ENCODE data around the gene TNFRSF21.

TNFRSF21 gene

DNA sequence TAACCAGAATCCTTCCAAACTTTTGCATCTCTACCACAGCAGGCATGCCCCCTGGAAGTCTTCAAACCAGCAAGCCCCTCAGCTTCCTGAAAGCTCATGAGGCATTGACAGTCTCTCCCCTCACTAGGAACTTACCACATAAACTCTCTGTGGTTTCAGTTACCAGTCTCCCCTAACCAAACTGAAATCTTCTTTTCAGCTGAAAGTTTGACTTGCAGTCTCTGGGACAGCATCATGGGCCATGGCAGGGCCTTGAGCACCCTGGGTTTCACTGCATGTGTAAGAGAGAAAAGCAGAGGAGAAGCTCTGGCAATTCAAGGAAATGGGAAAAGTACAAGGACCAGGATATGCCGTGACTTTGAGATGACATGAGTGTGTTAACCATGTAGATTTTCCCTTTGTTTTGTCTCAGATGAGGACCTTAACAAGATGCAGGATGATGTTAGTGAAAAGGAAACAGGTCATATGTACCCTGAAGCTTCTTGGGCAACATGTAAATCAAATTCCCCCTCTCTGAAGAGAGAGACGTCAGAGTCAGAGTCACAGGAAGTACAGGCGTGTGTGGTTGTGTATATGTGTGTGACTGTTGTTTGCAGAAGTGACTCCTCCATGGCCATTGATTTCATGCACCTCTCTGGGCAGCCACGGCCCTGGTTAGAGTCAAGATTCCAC lies 106.3 kb downstream of the TNFRSF21 start:
- DNase-seq: peak in 3 of 6 experiments; percentile 16 to 48 (median 28)

DNA sequence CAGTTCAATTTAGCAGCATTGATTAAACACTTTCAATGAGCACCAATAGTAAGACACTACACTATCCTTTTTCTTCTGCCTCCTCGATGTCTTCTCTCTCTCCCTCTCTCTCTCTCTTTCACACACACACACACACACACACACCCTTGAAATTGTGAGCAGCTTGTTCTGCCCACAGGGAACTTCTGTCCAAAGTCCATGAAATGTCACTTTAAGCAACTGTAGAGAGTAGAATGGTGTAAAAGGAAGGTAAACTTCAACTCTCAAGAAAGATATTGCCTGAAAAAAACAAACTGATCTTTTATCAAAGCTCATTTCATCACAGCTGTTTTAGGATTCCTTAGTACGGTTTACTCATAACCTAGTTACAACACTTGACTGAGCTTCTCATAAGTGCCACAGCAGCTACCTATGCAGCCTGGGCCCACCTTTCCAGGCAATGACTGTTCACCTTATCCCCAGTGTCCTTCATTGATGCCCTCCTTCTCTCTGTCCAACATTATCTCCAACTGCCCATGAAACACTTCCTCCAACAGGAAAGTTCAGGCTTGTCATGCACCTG lies 107.0 kb downstream of the TNFRSF21 start:
- no peak for DNase-seq

GRCh38 chr6:47200536-47201334 lies 109.0 kb downstream of the TNFRSF21 start:
- no peak for DNase-seq

GRCh38 chr6:47197682-47198640 lies 111.7 kb downstream of the TNFRSF21 start:
- peak in 1 of 6 experiments; percentile 20 for DNase-seq

- DNase-seq: no peak
Observed at GRCh38 chr6:47196113-47196512, 113.6 kb downstream of the TNFRSF21 start.

DNA sequence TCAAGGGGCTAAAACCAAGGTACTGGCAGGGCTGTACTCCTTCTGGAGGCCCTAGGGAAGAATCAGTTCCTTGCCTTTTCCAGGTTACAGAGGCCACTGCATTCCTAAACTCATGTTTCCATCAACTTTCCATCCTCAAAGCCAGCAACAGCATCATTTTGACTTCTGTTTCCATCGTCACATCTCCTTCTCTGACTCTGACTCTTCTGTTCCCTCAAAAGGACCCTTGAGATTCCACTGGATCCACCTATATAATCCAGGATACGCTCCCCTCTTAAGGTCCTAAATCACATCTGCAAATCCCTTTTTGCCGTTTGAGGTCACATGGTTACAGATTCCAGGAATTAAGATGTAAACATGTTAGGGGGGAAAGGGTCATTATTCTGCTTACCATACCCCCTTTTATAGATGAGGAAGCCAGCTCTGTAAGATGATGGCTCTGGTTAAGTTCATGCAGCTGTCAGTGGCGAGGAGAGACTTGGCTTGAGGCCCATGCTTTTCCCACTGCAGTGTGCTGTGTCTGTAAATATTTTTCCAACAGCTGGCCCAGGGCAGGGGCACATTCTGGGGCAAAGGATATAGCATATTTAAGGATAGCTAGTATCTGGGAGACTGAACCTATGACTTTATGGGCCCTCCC lies 114.6 kb downstream of the TNFRSF21 start:
- no peak for DNase-seq

DNA sequence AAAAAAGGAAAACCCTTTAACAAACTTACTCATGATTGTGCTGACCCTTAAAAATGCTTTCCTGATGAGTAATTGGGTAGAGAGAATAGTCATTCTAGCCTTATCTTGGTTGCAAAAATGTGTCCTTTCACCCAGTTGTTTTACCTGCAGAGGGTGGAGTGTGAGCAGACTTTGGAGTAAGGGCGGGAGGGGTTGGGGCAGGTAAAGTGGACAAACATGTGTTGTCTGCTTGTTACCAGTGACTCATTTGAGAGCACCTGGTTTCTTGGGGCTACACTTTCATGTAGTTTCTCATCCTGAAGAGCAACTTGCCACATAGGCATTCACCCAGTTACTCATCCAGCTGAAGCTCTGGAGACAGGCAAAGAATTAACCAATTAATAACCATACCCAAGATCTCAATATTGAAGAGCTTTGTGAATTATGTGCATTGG lies 121.1 kb downstream of the TNFRSF21 start:
- no peak for DNase-seq

DNA sequence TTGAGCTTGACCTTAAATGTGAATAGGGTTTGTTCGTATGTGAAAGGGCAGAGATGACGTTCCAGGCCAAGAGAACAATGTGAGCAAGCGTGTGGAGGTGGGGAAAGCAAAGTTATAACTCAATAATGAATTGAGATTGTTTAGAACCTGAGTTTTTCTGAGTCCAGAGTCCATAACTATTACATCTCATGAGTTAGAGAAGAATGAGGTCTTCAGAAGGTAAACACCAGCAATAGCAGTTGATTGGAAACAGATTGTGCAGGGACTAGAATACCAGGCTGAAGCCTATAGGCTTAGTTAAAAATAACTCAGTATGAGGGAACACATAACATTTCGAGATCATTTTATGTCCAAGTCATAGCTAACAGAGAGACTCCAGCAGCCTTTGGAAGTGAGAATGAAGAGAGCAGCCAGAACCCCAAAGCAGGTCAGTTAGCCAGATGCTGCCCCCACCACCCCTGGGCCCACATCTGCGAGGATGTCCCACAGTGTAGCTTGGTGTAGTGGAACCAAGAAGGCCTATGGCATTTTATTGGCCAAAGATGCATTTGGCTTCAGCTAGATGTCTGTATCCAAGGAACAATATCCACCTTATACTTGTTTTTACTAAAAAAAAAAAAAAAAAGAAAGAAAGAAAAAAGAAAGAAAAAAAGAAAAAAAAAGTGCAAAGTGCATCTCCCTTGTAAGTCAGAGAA lies 121.7 kb downstream of the TNFRSF21 start:
- no peak for DNase-seq

DNA sequence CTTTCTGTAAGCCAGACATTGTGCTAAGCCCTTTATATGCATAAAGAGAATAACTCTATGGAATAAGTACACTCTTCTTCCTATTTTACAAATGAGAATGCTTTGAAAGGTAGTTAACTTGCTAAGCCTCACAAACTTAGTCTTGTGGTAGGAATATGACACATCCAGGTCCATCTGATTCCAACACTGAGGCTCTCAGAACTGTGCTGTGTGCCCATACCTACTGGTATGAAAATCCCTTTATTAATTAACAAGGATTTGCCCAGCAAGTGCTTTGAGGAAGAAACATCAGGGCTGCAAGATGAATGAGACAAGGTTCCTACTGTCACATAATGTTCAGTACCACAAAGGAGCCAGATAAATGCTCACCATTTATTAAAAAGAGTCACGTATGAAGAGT lies 122.6 kb downstream of the TNFRSF21 start:
- no peak for DNase-seq

DNA sequence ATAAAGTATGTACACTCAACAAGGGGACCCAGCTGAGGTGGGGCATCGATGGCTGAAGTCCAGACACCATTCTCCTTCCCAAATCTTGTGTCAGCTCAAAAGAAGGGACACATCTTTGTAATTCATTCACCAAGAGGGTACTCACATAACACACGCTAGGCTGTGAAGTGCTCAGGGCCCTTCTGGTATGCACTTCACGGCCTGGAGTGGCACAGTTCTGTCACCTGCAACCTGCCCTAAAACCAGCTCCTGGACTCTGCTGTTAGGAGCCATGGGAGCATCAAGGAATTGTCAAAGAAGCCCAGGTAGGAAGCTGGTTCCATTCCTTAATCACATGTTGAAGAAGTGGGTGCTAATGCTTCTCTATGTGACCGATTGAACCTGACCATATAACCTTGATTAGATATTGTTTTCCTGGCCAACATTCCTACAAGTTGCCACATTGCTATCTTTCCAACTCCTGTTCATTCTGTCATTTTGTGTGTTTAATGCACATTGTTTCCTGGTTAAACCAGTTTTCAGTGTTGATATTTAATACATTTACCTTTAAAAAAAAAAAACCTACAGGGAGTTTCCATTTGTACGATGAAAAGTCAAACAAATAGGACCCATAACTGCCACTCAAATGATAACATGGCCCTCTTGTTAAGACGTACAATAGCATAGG lies 127.3 kb downstream of the TNFRSF21 start:
- no peak for DNase-seq

DNA sequence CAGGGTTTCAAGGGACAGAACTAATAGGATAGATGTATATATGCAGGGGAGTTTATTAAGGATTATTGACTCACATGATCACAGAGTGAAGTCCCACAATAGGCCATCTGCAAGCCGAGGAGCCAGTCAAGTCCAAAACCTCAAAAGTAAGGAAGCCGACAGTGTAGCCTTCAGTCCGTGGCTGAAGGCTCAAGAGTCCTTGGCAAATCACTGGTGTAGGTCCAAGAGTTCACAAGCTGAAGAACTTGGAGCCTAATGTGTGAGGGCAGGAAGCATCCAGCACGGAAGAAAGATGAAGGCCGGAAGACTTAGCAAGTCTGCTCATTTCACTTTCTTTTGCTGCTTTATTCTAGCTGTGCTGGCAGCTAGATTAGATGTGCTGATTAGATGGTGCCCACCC lies 128.0 kb downstream of the TNFRSF21 start:
- no peak for DNase-seq

Data from stimulated activated naive CD4-positive, alpha-beta T cell (primary cell).